GM19452 (cell line): ENCODE results near the gene UCMA.
"Not testable (repeated sequence)": the region's sequence is repeated elsewhere in the genome, so short reads cannot be mapped to it uniquely, and the experiment has no call there.

Experiments
- ATAC-seq: cut with Tn5 transposase; IDR thresholded peaks from one replicate; pipeline ENCODE4 v1.9.1; 2021; ENCODE audit not compliant: unreplicated experiment

UCMA gene, protein sequence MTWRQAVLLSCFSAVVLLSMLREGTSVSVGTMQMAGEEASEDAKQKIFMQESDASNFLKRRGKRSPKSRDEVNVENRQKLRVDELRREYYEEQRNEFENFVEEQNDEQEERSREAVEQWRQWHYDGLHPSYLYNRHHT

DNA sequence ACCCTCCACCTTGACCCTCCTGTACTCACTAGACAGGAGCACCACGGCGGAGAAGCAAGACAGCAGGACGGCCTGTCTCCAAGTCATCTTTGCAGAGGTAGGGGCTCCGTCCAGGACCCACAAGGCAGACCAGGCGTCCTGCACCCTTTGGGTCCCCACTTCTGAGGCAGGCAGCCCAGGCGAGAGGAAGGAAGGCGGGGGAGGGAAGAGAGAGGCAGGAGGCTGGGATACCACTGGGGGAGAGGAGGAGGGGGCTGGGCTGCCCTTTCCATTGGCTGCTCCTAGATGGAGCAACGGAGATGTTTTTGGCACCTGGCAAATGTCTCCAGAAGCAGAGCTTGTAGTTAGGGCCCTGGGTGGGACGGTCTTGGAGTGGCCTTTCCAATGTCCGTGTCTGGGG is at the start of gene UCMA:
TSS of gene UCMA (minus strand) at position 203 of the 400 bp plus-strand sequence. CDS start at position 87, 116 bp downstream.
- no peak for ATAC-seq

DNA sequence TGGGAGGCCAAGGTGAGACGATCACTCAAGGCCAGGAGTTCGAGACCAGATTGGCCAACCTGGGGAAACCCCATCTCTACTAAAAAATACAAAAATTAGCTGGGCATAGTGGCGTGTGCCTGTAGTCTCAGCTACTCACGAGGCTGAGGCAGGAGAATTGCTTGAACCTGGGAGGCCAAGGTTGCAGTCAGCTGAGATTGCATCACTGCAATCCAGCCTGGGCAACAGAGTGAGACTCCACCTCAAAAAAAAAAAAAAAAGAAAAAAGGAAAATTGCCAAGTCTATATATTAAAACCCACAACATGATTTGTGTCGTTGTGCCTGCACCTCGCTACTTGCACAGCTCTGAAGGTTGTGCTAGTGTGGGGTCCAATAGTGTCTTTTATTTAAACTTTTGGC is 48.2 kb upstream of the UCMA start:
- not testable (repeated sequence) for ATAC-seq

DNA sequence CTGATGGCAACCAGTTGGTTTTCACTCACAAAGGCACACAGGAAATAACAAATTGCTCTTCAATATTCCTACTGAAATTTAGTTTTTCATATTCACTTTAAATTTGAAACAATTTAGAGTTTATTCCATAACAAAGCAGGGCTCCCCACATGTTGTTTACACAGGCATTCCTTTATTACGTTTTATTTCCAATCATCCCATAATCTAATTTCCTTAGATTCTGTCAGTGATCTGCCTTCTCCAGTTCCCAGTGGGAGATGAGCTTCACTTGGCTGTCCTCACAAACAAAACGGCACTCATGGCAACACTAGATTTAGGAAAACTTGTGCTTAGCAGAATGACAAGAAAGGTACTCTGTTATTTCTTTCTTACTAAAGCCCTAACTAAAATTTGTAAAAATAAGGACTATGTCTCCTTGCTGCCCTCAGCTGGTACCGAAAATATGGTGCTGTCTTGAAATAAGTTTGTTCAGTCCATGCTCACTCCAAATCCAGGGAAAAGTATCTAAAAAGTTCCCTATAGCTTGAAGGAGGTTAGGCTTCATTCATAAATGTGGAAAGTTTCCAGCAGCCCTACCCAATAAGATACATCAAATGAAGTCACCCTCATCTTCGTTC is 42.7 kb upstream of the UCMA start:
- no peak for ATAC-seq

DNA sequence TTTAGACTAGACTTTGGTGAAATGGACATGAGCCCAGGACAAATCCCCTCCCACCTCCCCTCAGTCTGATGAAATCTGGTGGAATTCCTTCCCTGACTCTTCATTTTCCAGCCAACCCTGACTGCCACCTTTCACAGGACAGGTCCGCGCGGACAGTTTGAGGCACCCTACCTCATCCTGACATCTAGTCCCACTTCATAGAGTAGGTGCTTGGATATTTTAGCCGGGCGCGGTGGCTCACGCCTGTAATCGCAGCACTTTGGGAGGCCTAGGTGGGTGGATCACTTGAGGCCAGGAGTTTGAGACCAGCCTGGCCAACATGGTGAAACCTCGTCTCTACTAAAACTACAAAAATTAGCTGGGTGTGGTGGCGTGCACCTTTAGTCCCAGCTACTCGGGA is 42.0 kb upstream of the UCMA start:
- not testable (repeated sequence) for ATAC-seq

DNA sequence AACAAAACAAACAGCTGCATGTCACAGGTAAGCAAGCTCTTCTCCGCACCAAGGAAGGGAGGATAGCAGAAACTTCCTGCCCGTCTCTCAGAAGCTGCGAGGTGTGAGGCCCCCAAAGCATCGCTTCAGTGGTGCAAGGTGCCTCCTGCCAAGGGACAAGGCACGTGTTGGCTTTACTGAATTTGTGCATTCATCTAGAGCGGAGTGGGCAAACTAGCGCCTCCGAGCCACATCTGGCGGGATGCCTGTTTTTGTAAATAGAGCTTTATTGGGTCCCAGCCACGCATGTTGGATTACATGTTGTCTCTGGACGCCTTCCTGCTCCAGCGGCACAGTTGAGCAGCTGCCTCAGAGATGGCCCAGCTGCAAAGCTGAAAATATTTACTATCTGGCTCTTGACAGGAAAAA is 38.0 kb upstream of the UCMA start:
- peak; percentile 56 for ATAC-seq

DNA sequence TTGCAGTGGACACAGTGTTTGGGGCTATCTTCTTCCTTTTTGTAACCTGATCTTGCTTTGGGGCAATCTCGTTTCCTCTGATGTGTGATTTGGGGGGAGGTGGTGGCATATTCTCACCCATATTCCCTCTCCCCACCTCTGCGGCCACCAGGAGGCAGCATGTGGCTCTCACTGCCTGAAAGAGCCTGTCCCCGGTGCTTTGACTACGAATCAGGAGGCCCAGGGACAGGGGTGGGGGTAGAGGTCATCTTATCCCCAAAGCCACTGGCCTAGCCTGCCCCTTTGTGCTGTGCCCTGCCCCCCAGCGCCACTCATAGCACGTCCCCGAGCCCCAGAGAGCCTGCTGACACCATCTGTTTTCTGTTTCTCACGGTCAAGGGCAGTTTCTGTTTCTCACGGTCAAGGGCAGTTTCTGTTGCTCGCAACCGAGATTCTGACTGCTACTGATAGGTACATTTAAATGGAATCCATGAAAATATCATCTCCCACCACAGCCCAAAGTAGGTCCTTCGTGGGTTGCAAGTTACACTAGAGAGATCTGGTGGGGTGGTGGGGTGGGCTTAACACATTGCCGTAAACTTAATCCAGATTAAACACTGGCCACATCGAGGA is 37.5 kb upstream of the UCMA start:
- ATAC-seq, result peak; percentile 81

DNA sequence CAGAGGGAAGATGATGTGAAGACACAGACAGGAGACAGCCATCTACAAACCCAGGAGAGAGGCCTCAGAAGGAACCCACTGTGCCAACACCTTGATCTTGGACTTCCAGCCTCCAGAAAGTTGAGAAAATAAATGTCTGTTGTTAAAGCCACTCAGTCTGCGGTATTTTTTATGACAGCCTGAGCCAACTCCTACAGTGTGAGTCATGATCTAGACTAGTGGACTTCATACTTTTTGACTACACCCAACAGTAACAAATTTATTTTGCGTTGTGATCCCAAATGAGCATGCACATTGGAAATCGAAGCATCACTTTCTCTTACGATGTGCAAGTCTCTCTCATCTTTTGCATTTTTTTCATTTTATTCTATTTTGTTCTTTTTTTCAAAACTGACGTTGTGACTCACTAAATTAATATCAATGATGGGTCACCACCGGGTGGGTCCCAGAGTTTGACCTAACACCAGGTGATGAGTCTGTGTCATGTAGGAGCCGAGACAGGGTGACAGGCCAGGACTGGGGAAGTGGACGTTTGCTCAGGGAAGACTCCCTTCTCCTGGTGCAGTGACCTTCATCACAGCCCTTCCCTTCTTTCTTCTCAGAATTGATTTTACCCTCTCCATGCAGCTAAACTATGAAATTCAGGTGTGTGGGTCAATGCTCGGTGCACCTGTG is 36.8 kb upstream of the UCMA start:
- no peak for ATAC-seq

DNA sequence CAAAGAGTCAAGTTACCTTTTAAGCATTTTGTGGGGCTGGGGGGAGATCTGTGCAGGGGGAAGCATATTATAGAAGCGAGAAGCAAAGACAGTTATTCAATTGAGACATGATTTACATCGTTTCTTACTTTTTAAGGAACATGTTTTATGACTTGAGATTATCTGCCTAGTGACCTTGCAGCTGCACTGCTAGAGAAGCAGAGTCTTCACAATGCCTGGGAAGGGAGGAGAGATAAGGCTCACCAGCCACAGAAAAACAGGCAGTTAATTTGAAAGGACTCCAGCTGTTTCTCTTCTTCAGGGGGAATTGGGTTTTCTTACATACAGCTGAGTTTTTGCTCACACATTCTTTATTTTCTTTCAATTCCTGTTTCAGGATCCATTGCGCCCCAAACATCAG is 34.7 kb upstream of the UCMA start:
- ATAC-seq, result no peak

DNA sequence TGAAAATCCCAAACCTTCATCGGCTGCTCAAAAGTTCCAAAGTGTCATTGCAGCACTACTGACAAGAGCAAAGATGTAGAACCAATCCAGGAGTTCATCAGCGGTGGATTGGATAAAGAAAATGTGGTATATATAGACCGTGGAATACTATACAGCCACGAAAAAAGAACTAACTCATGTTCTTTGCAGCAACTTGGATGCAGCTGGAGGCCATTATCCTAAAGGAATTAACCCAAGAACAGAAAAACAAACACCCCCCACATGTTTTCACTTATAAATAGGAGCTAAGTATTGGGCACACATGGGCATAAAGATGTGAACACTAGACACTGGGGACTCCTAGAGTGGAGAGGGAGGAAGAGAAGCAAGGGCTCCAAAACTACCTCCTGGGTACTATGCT is 34.1 kb upstream of the UCMA start:
- ATAC-seq, result no peak

DNA sequence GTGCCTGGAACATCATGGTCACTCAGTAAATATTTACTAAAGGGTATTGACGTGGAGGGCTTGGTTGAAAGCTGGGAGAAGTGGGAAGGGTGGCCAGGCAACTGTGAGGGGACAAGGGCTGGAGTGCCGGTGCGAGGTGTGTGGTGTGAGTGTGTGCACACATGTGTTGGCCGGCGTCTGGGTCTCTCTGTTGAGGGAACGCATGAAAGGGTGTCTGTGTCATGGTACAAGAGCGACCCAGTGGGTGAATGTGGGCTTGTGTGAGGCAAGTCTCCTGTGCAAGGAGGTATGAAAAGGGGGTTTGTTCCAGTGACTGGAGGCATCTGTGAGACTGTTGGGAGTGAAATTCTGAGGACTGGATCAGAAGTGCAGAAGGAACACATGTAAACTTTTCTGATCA is 29.4 kb upstream of the UCMA start:
- no peak for ATAC-seq

DNA sequence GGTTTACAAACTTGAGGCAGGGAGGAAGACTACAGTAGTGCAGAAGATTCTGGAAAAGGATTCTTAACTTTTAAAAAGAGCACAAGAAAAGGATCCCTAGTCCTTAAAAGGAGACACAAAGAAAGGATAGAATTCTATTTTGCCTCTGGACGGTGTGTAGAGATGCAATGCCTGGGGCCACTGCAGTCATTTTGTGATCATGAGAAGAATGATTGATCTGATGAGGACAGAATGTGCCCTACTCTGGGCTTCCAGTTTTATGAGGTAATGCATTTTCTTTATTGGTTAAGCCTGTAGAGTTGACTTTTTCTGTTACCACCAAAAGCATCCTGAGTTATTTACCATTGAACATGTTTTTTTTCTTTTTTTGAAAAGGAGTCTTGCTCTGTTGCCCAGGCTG is 28.3 kb upstream of the UCMA start:
- no peak for ATAC-seq

DNA sequence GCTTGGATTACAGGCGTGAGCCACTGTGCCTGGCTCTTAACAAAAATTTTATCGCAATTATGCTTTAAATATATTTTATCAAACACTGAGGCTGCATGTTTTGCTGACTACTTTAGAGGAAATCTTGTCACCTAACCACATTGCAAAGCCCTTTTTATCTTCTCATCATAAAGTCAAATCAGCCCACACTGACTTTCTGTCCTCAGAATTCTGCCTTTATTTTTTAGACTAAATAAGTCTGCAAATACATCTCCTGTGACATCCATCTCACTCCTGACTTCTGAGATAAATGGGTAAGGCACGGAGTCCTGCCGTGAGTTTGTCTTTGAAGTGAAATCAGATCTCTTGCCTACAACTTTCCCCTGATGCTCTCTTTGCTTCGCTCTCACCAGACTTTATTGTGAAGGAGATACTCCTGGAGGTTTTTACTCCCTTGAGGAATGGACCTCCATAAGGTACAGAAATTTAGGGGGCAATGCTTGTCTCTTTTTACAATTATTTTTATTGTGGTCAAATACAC is 23.5 kb upstream of the UCMA start:
- ATAC-seq, result no peak

DNA sequence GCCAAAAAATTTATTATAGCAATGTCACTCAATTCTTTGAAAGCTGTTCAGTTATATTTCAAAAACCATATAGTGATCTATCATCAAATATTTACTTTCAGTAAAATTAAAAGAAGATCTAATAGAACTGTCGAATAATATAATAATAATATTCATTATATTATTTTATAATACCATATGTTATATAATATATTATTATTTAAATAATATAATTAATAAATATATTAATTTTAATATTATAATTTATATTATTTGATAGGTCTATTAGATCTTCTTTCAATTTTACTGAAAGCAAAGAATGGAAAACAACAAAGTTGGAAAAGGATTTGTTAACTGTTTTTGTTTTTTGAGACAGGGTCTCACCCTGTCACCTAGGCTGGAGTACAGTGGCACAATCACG is 22.5 kb upstream of the UCMA start:
- ATAC-seq, result no peak

DNA sequence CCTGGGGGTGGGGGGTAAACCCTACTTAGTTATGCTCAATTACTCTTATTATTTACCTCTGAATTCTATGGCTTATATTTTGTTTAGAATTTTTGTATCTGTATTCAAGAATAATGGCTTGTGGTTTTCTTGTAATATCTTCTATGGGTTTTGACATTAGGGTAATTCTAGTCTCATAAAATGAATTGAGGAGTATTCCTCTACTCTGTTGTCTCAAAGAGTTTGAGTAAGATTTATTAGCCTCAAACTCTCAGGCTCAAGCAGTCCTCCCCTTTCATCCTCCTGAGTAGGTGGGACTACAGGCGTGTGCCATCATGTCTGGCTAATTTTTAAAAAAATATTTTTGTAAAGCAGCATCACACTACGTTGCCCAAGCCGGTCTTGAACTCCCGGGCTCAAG is 19.6 kb upstream of the UCMA start:
- ATAC-seq, result no peak

DNA sequence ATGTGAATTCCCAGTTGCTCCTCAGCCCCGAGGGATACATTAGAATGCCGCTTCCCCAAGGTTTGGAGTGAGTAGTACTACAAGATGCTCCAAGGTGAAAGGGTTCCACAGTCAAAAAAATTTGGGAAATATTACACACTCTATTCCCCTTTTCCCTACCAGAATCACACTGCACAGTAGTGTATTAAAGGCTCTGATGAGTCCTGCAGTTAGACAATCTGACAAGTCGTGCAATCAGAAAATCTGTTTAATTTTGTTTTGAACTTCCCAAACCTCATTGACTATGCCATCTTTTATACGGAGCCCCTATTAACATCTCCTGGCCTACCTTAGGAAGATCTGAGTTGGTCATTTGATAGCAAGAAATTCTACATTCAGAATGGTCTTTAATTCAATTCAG is 13.6 kb upstream of the UCMA start:
- no peak for ATAC-seq

DNA sequence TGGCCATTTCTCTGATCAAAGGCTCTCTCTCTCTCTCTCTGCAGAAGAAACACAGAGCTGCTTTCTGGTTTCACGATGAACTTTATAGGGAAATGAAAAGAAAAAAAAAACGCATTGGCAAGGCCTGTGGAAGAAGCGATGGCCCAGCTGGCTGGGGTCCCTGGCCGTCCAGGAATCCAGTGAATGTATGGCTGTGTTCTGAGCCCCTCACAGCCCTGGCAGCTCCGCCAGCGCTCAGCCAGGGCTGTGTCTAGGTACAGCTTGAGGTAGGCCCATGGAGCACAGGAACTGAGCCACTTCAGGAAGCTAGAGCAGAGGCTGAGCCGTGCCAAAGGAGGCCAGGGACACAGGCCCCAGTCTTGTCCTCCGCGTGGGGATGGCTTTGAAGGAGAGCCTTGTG is 13.1 kb upstream of the UCMA start:
- ATAC-seq, result no peak

DNA sequence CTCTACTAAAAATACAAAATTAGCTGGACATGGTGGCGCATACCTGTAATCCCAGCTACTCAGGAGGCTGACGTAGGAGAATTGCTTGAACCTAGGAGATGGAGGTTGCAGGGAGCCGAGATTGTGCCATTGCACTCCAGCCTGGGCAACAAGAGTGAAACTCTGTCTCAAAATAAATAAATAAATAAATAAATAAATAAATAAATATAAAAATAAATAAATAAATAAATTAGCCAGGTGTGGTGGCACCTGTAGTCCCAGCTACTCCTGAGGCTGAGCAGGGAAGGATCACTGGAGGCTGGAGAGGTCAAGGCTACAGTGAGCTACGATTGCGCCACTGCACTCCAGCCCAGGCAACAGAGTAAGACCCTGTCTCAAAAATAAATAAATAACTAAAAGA is 8.1 kb upstream of the UCMA start:
- ATAC-seq, result not testable (repeated sequence)

DNA sequence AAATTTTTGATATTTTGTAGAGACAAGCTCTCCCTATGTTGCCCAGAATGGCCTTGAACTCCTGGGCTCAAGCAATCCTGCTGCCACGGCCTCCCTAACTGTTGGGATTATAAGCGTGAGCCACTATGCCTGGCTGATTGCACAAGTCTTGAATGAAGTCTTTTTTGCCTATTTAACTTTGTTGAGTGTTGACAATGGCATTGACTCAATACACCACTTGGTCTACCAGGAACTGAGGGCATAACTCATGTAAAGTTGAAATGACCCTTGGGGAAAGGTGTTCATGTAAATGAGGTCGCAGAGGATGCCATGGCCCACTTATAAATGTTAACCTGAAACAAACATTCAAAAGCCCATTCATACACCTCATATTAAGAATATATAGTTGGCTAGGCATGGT is 7.4 kb upstream of the UCMA start:
- no peak for ATAC-seq

DNA sequence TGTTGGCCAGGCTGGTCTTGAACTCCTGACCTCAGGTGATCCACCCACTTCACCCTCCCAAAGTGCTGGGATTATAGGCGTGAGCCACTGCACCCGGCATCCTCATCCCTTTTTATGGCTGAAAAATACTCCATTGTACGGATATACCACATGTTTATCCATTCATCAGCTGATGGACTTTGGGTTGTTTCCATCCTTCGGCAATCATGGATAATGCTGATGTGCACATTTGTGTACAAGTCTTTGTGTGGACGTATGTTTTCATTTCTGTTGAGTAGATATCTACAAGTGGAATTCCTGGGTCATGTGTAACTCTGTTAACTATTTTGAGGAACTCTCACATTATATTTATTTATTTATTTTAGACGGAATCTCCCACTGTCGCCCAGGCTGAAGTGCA is 5.7 kb upstream of the UCMA start:
- ATAC-seq, result no peak

DNA sequence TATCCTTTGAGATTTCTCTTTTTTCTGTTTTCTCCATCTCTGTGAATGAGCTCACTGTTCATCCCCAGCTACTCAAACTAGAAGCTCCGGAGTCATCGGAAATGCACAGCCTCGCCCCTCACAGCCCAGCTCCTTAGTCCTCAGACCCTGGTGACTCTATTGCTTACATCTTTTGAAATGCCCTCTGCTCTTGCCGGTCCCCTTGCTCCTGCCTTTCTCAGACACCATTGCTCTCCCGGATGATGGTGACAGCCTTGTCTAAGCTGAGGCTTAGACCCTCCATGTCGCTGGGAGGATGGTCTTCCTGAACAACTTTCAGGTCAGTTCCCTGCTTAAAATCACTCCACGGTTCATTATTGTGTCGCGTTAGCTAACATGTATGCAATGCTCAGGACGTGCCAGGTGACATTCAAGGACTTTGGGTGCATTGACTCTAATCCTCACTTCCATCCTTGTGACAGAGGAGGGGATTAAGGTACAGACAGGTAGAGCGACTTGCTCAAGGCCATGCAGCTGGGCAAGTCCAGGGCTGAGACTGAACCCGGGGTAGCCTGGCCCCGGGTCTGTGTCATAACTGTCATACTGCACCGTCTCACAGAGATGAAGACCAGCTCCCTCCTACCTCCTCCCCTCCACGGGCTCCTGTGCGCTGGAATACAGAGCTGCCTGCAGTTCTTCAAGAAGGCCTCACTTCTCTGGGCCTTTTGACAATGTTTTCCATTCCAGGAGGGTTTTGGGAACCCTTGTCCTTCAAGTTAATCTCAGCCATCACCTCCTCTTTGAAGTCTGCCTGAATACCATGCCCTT is 4.3 kb upstream of the UCMA start:
- no peak for ATAC-seq

DNA sequence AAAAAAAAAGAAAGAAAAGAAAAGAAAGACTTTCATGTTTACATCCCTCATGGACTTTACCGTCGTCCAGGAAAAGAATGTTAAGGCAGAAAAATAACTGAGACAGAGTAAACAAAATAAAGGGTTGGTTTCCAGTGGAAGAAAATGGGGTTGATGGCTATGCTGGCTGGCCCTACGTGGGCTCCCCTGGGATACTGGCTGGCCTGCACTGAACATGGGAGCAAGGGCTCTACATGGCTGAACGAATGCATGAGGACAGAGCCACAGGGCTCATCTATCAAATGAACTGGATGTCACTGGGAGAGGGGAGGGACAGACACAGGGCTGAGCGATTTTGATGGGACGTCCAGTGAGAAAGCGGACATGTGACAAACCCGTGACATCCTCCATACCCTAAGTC is 2.5 kb upstream of the UCMA start:
- ATAC-seq, result no peak
